Sigmoid colon (tissue), 7 donors: ENCODE data around the gene EDARADD. TPM values are rescaled to one million over a fixed set of nuclear protein-coding genes. Genes with fewer than 3 reads are reported as not detected.

Experiments
- DNase-seq: peaks from one replicate; pipeline ENCODE4 v3.0.0-alpha.2; 2019
- H3K27ac ChIP-seq, 4 donors: fragments of 200-600 bp; sonication (generic); one replicate each; pipeline ENCODE4 v1.5.1; 2016 to 2019; ENCODE audit warnings: mild to moderate bottlenecking in 1 of 4
- H3K27me3 ChIP-seq, 3 donors: fragments of 200-600 bp; sonication (generic); one replicate each; pipeline ENCODE4 v1.5.1; 2019; ENCODE audit warnings: mild to moderate bottlenecking in 1 of 3
- H3K36me3 ChIP-seq, 4 donors: fragments of 200-600 bp; sonication (generic); one replicate each; pipeline ENCODE4 v1.5.1; 2016 to 2019
- H3K4me1 ChIP-seq, 4 donors: fragments of 200-600 bp; sonication (generic); one replicate each; pipeline ENCODE4 v1.5.1; 2017 to 2019
- H3K4me3 ChIP-seq, 4 donors: fragments of 200-600 bp; sonication (generic); one replicate each; pipeline ENCODE4 v1.5.1; 2017 to 2019; ENCODE audit warnings: mild to moderate bottlenecking in 2 of 4, moderate library complexity in 1 of 4
- H3K9me3 ChIP-seq, 4 donors: fragments of 200-600 bp in 3 of 4; sonication (generic) in 3 of 4; one replicate each; pipeline versions ENCODE4 v1.5.1 to v1.6.1; 2013 to 2019
- CTCF ChIP-seq, 4 experiments: fragments of 450-650 bp in 3 of 4; fragments of 200-600 bp in 1 of 4; IDR thresholded peaks; one replicate each; pipeline ENCODE4 v1.5.1; 2016 to 2019; ENCODE audit warnings: antibody characterized with exemption in 4 of 4, mild to moderate bottlenecking in 3 of 4, moderate library complexity in 2 of 4
- EP300 ChIP-seq, 4 donors: sonication (generic); formaldehyde crosslinking; IDR thresholded peaks; one replicate each; pipeline ENCODE4 v1.6.1; 2017; ENCODE audit warnings: antibody characterized with exemption in 4 of 4
- POLR2A ChIP-seq, 2 donors: fragments of 450-650 bp; IDR thresholded peaks; one replicate each; pipeline ENCODE4 v1.6.1; 2016; ENCODE audit warnings: antibody characterized with exemption in 2 of 2, mild to moderate bottlenecking in 2 of 2, moderate library complexity in 2 of 2
- POLR2AphosphoS5 ChIP-seq, 4 donors: sonication (generic); formaldehyde crosslinking; IDR thresholded peaks; one replicate each; pipeline ENCODE4 v1.6.1; 2017; ENCODE audit warnings: antibody characterized with exemption in 4 of 4
- WGBS, 2 donors: extraction: QIAGEN DNeasy Blood & Tissue Kit; methylation state at CpG; one replicate each; pipeline ENCODE4 v1.1.7; 2013; 5-methylcytosine and 5-hydroxymethylcytosine counted together
- intact Hi-C: fragments of 100-400 bp; cut with DNase I; formaldehyde crosslinking; loops from one replicate; pipeline ENCODE4 v1.15.1; 2023
- polyA plus RNA-seq, 3 donors: library from polyadenylated mRNA; stranded (reverse); fragments of 200-250 nt; gene quantifications; one replicate each; pipeline ENCODE4 v1.2.3, GENCODE V29; 2013
- total RNA-seq, 4 donors: library from RNA; depleted of rRNA; stranded (reverse); fragments of >200 nt; gene quantifications; one replicate each; pipeline ENCODE4 v1.1.0, GENCODE V29; 2016
- donor health status: healthy with polysubstance abuse.
- donor health status: Bipolar disorder and iron deficiency.
- donor health status: healthy.

EDARADD gene
- total and polyA plus RNA-seq, 7 donors, result under 0.01 to 0.41 TPM; not detected in 5

- DNase-seq, result no peak
- Histone ChIP-seq H3K36me3 (no peaks in the 10 kb centered on the region), H3K27ac (no peak overlapping the region), H3K9me3 (no peaks in the 10 kb centered on the region), H3K27me3 (no peaks in the 10 kb centered on the region), H3K4me1 (no peaks in the 10 kb centered on the region), H3K4me3 (no peak overlapping the region)
- TF ChIP-seq EP300 (IDR thresholded peaks at IDR 0.05), result no peak
- TF ChIP-seq POLR2AphosphoS5 (IDR thresholded peaks at IDR 0.05), result no peak
- TF ChIP-seq POLR2A (IDR thresholded peaks at IDR 0.05), result no peak
- no peak for TF ChIP-seq CTCF (IDR thresholded peaks at IDR 0.05)
- intact Hi-C loops, result no loop called here
- whole genome bisulfite sequencing, 2 donors, result 93 to 94% methylated on average over 11 of the region's 11 CpGs
These were observed 117.8 kb downstream of the EDARADD start for GRCh38 chr1:236511735-236512418.

- Histone ChIP-seq H3K36me3 (no peaks in the 10 kb centered on the region), H3K9me3 (no peaks in the 10 kb centered on the region), H3K4me3 (no peak overlapping the region), H3K4me1 (no peaks in the 10 kb centered on the region), H3K27ac (no peak overlapping the region), H3K27me3 (no peaks in the 10 kb centered on the region)
- TF ChIP-seq POLR2A (IDR thresholded peaks at IDR 0.05), result no peak
- TF ChIP-seq POLR2AphosphoS5 (IDR thresholded peaks at IDR 0.05), result no peak
- no peak for TF ChIP-seq EP300 (IDR thresholded peaks at IDR 0.05)
- TF ChIP-seq CTCF (IDR thresholded peaks at IDR 0.05), result no peak
- 29 to 71% methylated on average over 4 of the region's 4 CpGs for WGBS, 2 donors
- intact Hi-C loops, result no loop called here
- DNase-seq, result no peak
These were observed 120.8 kb downstream of the EDARADD start for GRCh38 chr1:236514703-236515442.

DNA sequence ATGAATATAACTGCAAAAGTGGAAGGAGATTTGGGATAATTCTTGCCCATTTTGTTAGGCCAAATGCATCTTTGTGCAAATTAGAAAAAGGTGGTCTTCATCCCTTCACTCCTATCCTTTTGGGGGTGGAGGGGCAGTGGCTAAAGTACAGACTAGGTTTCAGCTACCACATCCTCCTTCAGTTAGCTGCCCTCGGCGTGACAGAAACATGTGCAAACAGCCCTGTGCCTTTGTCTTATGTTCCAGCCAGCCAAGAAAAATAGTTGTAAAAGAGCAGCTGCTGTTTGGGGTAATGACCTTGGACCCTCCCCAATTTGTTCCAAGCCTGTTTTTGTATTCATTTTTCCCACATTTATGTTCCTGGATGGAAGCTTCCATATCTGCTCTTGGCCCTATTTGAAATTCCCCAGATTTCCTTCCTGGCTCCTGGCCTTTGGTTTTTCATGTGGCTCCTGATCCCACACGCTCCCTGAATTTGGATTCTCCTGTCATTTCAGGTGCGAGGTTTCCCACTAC lies 121.4 kb downstream of the EDARADD start:
- Histone ChIP-seq H3K4me1 (no peaks in the 10 kb centered on the region), H3K27me3 (no peaks in the 10 kb centered on the region), H3K9me3 (no peaks in the 10 kb centered on the region), H3K36me3 (no peaks in the 10 kb centered on the region), H3K27ac (no peak overlapping the region), H3K4me3 (no peak overlapping the region)
- WGBS, 2 donors, result 16 to 58% methylated on average over 4 of the region's 4 CpGs
- TF ChIP-seq EP300 (IDR thresholded peaks at IDR 0.05) (no peak), POLR2AphosphoS5 (IDR thresholded peaks at IDR 0.05) (no peak), CTCF (IDR thresholded peaks at IDR 0.05) (no peak)
- intact Hi-C loops, result no loop called here
- no peak for DNase-seq

DNA sequence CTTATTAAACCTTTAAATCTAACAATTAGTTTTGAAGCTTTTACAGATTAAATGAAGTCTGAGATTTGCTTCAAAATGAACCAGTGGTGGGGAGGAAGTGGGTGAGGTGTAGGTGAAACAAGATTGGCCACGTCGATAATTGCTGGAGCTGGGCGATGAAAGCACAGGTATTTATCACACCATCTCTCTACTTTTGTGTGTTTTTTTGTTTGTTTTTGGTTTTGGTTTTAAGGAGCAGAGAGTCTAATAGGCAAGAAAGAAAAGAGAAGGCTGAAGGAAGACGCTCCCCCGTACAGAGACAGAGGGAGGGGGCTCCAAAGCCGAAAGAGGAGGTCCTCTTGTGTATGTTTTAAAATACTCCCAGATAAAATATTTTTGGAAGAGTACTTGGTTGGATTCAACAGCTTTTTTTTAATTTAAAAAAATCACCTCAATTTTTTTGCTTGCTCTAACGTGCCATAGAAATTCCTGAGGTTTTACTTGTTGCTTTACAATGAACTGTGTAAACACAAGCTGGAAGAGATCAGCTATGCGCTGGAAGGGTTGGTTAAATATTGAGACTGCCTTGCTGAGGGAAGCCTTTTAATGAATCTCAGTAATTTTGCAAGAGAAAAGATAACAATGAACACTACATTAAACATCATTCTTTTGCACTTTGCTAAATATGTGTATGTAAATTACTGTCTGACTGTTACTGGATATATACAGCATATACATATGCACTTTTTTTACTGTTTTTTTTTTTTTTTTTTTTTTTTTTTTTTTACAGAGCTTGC lies 123.0 kb downstream of the EDARADD start:
- no peak for DNase-seq
- H3K9me3 ChIP-seq, result no peaks in the 10 kb centered on the region
- no peak overlapping the region for H3K27ac ChIP-seq
- WGBS, 2 donors, result 9 to 44% methylated on average over 8 of the region's 8 CpGs
- TF ChIP-seq POLR2AphosphoS5 (IDR thresholded peaks at IDR 0.05) (no peak), CTCF (IDR thresholded peaks at IDR 0.05) (no peak), POLR2A (IDR thresholded peaks at IDR 0.05) (no peak), EP300 (IDR thresholded peaks at IDR 0.05) (no peak)
- no peak overlapping the region for H3K4me3 ChIP-seq
- no peaks in the 10 kb centered on the region for H3K4me1 ChIP-seq
- intact Hi-C loops, result no loop called here
- no peaks in the 10 kb centered on the region for H3K36me3 ChIP-seq
- H3K27me3 ChIP-seq, result no peaks in the 10 kb centered on the region
